ENCODE data around the gene GSTM3.
"Not testable (repeated sequence)": the region's sequence is repeated elsewhere in the genome, so short reads cannot be mapped to it uniquely, and the experiment has no call there.

The GSTM3 gene

GRCh38 chr1:109748311-109748710 lies 7.5 kb upstream of the GSTM3 start:
- not testable (repeated sequence) for DNase-seq; H3K27ac Mint-ChIP-seq; H3K36me3 Mint-ChIP-seq; H3K4me3 Mint-ChIP-seq; ATAC-seq (replicated peaks); H3K9me3 Mint-ChIP-seq; H3K4me1 Mint-ChIP-seq
- peaks cover 49 to 54% of the 10 kb centered on the region in 2 donors for H3K27me3 Mint-ChIP-seq

- H3K4me1 Mint-ChIP-seq = peaks cover 13 to 29% of the 10 kb centered on the region in 2 donors
- peak overlapping the region; percentile 82 to 85 for H3K4me3 Mint-ChIP-seq
- peaks cover 0 to 1% of the 10 kb centered on the region in 2 donors for H3K9me3 Mint-ChIP-seq
- H3K36me3 Mint-ChIP-seq = no peaks in the 10 kb centered on the region
- peaks cover 36 to 54% of the 10 kb centered on the region in 2 donors for H3K27me3 Mint-ChIP-seq
- peak; percentile 54 for DNase-seq
- H3K27ac Mint-ChIP-seq = peak overlapping the region; percentile 86
- peak; percentile 92 to 95 for ATAC-seq (replicated peaks)
Observed at GRCh38 chr1:109739738-109740614, 862 bp downstream of the GSTM3 start.

GRCh38 chr1:109733236-109733870 lies 7.5 kb downstream of the GSTM3 start:
- Mint-ChIP-seq H3K27me3 (peaks cover 17 to 20% of the 10 kb centered on the region in 2 donors), H3K4me1 (no peaks in the 10 kb centered on the region), H3K36me3 (no peaks in the 10 kb centered on the region), H3K9me3 (peaks cover 0 to 1% of the 10 kb centered on the region in 2 donors), H3K4me3 (no peak overlapping the region), H3K27ac (no peak overlapping the region)
- DNase-seq (no peak), ATAC-seq (replicated peaks) (no peak)

- ATAC-seq (replicated peaks) (no peak), DNase-seq (no peak)
- H3K27ac Mint-ChIP-seq = no peak overlapping the region
- H3K4me1 Mint-ChIP-seq = no peaks in the 10 kb centered on the region
- H3K4me3 Mint-ChIP-seq = no peak overlapping the region
- peaks cover 0 to 1% of the 10 kb centered on the region in 2 donors for H3K9me3 Mint-ChIP-seq
- peaks cover 9 to 11% of the 10 kb centered on the region in 2 donors for H3K27me3 Mint-ChIP-seq
- H3K36me3 Mint-ChIP-seq = no peaks in the 10 kb centered on the region
Observed at GRCh38 chr1:109732390-109732881, 8.4 kb downstream of the GSTM3 start.

GRCh38 chr1:109730666-109731065 lies 10.2 kb downstream of the GSTM3 start:
- H3K27me3 Mint-ChIP-seq = peaks cover 0 to 9% of the 10 kb centered on the region in 2 donors
- no peak overlapping the region for H3K4me3 Mint-ChIP-seq
- H3K4me1 Mint-ChIP-seq = no peaks in the 10 kb centered on the region
- H3K27ac Mint-ChIP-seq = no peak overlapping the region
- H3K36me3 Mint-ChIP-seq = peaks cover 0 to 3% of the 10 kb centered on the region in 2 donors
- DNase-seq (no peak), ATAC-seq (replicated peaks) (no peak)
- H3K9me3 Mint-ChIP-seq = peaks cover 0 to 1% of the 10 kb centered on the region in 2 donors

GRCh38 chr1:109728870-109729269 lies 12.0 kb downstream of the GSTM3 start:
- peaks cover 0 to 1% of the 10 kb centered on the region in 2 donors for H3K9me3 Mint-ChIP-seq
- no peak overlapping the region for H3K4me3 Mint-ChIP-seq
- ATAC-seq (replicated peaks) (no peak), DNase-seq (no peak)
- H3K4me1 Mint-ChIP-seq = no peaks in the 10 kb centered on the region
- H3K27ac Mint-ChIP-seq = no peak overlapping the region
- H3K27me3 Mint-ChIP-seq = peaks cover 0 to 13% of the 10 kb centered on the region in 2 donors
- H3K36me3 Mint-ChIP-seq = peaks cover 0 to 3% of the 10 kb centered on the region in 2 donors

GRCh38 chr1:109726728-109727373 lies 14.0 kb downstream of the GSTM3 start:
- H3K27ac Mint-ChIP-seq = peak overlapping the region; percentile 26
- H3K27me3 Mint-ChIP-seq = peaks cover 0 to 10% of the 10 kb centered on the region in 2 donors
- peaks cover 0 to 3% of the 10 kb centered on the region in 2 donors for H3K36me3 Mint-ChIP-seq
- H3K4me3 Mint-ChIP-seq = no peak overlapping the region
- DNase-seq (no peak), ATAC-seq (replicated peaks) (no peak)
- no peaks in the 10 kb centered on the region for H3K9me3 Mint-ChIP-seq
- H3K4me1 Mint-ChIP-seq = no peaks in the 10 kb centered on the region

GRCh38 chr1:109726007-109726406 lies 14.8 kb downstream of the GSTM3 start:
- Mint-ChIP-seq H3K9me3 (no peaks in the 10 kb centered on the region), H3K36me3 (peaks cover 0 to 3% of the 10 kb centered on the region in 2 donors), H3K27me3 (peaks cover 0 to 10% of the 10 kb centered on the region in 2 donors), H3K4me1 (no peaks in the 10 kb centered on the region), H3K27ac (no peak overlapping the region), H3K4me3 (no peak overlapping the region)
- no peak for ATAC-seq (replicated peaks)
- no peak for DNase-seq

GRCh38 chr1:109725510-109725909 lies 15.3 kb downstream of the GSTM3 start:
- Mint-ChIP-seq H3K27ac (no peak overlapping the region), H3K9me3 (no peaks in the 10 kb centered on the region), H3K27me3 (peaks cover 0 to 10% of the 10 kb centered on the region in 2 donors), H3K4me1 (no peaks in the 10 kb centered on the region), H3K4me3 (no peak overlapping the region), H3K36me3 (peaks cover 0 to 3% of the 10 kb centered on the region in 2 donors)
- ATAC-seq (replicated peaks) (no peak), DNase-seq (no peak)

- H3K27ac Mint-ChIP-seq = no peak overlapping the region
- no peak for DNase-seq
- no peak for ATAC-seq (replicated peaks)
Observed at GRCh38 chr1:109724933-109725332, 15.9 kb downstream of the GSTM3 start.

GRCh38 chr1:109722908-109723691 lies 17.7 kb downstream of the GSTM3 start:
- ATAC-seq (replicated peaks) = no peak
- no peak for DNase-seq
- Mint-ChIP-seq H3K36me3 (peaks cover 0 to 3% of the 10 kb centered on the region in 2 donors), H3K27me3 (peaks cover 0 to 10% of the 10 kb centered on the region in 2 donors), H3K9me3 (no peaks in the 10 kb centered on the region), H3K4me3 (no peak overlapping the region), H3K4me1 (peaks cover 2 to 8% of the 10 kb centered on the region in 2 donors), H3K27ac (no peak overlapping the region)

More at GRCh38 chr1:109724933-109725332, 15.9 kb downstream of the GSTM3 start:
- Mint-ChIP-seq H3K4me3 (no peak overlapping the region), H3K27me3 (peaks cover 0 to 10% of the 10 kb centered on the region in 2 donors), H3K36me3 (peaks cover 0 to 3% of the 10 kb centered on the region in 2 donors), H3K9me3 (no peaks in the 10 kb centered on the region), H3K4me1 (no peaks in the 10 kb centered on the region)

GRCh38 chr1:109721971-109722370 lies 18.9 kb downstream of the GSTM3 start:
- Mint-ChIP-seq H3K9me3 (no peaks in the 10 kb centered on the region), H3K36me3 (peaks cover 0 to under 1% of the 10 kb centered on the region in 2 donors), H3K4me1 (peaks cover 2 to 8% of the 10 kb centered on the region in 2 donors), H3K27ac (no peak overlapping the region), H3K27me3 (peaks cover 0 to 14% of the 10 kb centered on the region in 2 donors), H3K4me3 (no peak overlapping the region)
- DNase-seq (no peak), ATAC-seq (replicated peaks) (no peak)

GRCh38 chr1:109721042-109721441 lies 19.8 kb downstream of the GSTM3 start:
- no peaks in the 10 kb centered on the region for H3K9me3 Mint-ChIP-seq
- no peak overlapping the region for H3K4me3 Mint-ChIP-seq
- peaks cover 2 to 8% of the 10 kb centered on the region in 2 donors for H3K4me1 Mint-ChIP-seq
- no peaks in the 10 kb centered on the region for H3K36me3 Mint-ChIP-seq
- ATAC-seq (replicated peaks) (no peak), DNase-seq (no peak)
- no peak overlapping the region for H3K27ac Mint-ChIP-seq
- peaks cover 0 to 11% of the 10 kb centered on the region in 2 donors for H3K27me3 Mint-ChIP-seq
